D341Med (cell line): ENCODE results near the gene HBB.

Experiments
- DNase-seq: peaks from one replicate; pipeline ENCODE4 v3.0.0; 2012; ENCODE audit warnings: low spot score

The HBB gene

GRCh38 chr11:5247472-5248192 is 20.8 kb upstream of the HBB start:
- no peak for DNase-seq

GRCh38 chr11:5246772-5247471 is 20.1 kb upstream of the HBB start:
- DNase-seq: no peak

GRCh38 chr11:5245155-5245554 is 18.3 kb upstream of the HBB start:
- no peak for DNase-seq

GRCh38 chr11:5243816-5244180 is 16.9 kb upstream of the HBB start:
- DNase-seq: no peak

- DNase-seq: no peak
Observed at GRCh38 chr11:5242933-5243815, 16.3 kb upstream of the HBB start.

GRCh38 chr11:5242208-5242607 is 15.3 kb upstream of the HBB start:
- DNase-seq: no peak

- no peak for DNase-seq
Observed at GRCh38 chr11:5241458-5241857, 14.6 kb upstream of the HBB start.

- DNase-seq: no peak
Observed at GRCh38 chr11:5240458-5240857, 13.6 kb upstream of the HBB start.

GRCh38 chr11:5240056-5240455 is 13.2 kb upstream of the HBB start:
- no peak for DNase-seq

- no peak for DNase-seq
Observed at GRCh38 chr11:5239046-5239445, 12.2 kb upstream of the HBB start.

GRCh38 chr11:5238486-5238885 is 11.6 kb upstream of the HBB start:
- no peak for DNase-seq

GRCh38 chr11:5237420-5237819 is 10.5 kb upstream of the HBB start:
- DNase-seq: no peak

- DNase-seq: no peak
Observed at GRCh38 chr11:5235364-5236095, 8.7 kb upstream of the HBB start.

GRCh38 chr11:5234381-5234834 is 7.5 kb upstream of the HBB start, which contains the start of gene HBD:
Gene HBD, minus strand, starts transcription at chr11:5234483. Its CDS starts 50 bp downstream, at chr11:5234433.
- no peak for DNase-seq

GRCh38 chr11:5233307-5233706 is 6.4 kb upstream of the HBB start:
- no peak for DNase-seq

- no peak for DNase-seq
Observed at GRCh38 chr11:5232821-5233220, 6.0 kb upstream of the HBB start.

- no peak for DNase-seq
Observed at GRCh38 chr11:5232176-5232575, 5.3 kb upstream of the HBB start.

- DNase-seq: no peak
Observed at GRCh38 chr11:5231111-5231510, 4.2 kb upstream of the HBB start.

- no peak for DNase-seq
Observed at GRCh38 chr11:5230266-5230665, 3.4 kb upstream of the HBB start.

GRCh38 chr11:5229796-5230195 is 2.9 kb upstream of the HBB start:
- DNase-seq: no peak

- no peak for DNase-seq
Observed at GRCh38 chr11:5229356-5229755, 2.5 kb upstream of the HBB start.

- DNase-seq: no peak
Observed at GRCh38 chr11:5228124-5228523, 1.3 kb upstream of the HBB start.
